GM11168 (cell line): ENCODE measurements around the gene PLXNA4.

Experiments used
- in situ Hi-C: fragments of 300-500 bp; cut with MboI; formaldehyde crosslinking; loops from one replicate; pipeline ENCODE4 v1.12.0; 2022; ENCODE audit warnings: low sequenced_read_pairs; ENCODE audit not compliant: unreplicated experiment

The PLXNA4 gene

DNA sequence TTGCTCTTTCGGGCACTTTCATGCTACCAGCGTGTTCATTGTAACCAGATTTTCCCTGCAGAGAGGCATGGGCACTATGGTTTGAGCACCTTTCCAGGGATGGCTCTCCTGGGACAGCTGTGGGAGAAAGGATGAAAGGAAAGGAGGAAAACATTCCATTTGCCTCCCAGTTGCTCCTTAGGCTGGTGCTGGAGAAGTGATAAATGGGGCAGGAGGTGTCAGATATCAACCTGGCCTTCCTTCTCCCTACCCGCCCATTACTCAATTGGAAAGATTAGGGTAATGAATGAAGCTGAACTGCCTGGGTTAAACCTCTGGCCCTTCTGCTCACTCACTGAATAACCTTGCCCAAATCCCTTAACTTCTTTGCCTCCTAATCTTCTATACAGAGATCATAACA, 228.4 kb downstream of the PLXNA4 start:
- in situ Hi-C loops: no loop called here

- in situ Hi-C loops: no loop called here
These were observed 229.1 kb downstream of the PLXNA4 start for GRCh38 chr7:132347123-132347522.

- in situ Hi-C loops: no loop called here
These were observed 230.6 kb downstream of the PLXNA4 start for GRCh38 chr7:132345543-132346129.

DNA sequence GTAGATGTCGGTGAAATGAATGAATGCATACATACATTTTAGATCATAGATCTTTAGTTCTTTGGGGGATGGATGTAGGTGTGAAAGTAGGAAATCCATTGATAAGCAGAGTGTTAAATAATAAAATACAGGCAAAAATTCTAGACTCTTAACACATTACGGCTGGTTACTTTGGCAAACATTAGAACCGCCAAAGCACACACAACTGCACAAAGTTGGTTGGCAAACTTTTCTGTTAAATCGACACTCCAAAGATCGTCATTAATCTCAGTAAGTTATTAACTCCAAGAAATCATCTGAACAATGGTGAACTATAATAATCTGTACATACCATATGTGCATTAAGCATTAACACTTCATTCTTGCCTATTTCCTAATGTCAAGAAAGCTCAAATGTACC, 231.2 kb downstream of the PLXNA4 start:
- in situ Hi-C loops: no loop called here

DNA sequence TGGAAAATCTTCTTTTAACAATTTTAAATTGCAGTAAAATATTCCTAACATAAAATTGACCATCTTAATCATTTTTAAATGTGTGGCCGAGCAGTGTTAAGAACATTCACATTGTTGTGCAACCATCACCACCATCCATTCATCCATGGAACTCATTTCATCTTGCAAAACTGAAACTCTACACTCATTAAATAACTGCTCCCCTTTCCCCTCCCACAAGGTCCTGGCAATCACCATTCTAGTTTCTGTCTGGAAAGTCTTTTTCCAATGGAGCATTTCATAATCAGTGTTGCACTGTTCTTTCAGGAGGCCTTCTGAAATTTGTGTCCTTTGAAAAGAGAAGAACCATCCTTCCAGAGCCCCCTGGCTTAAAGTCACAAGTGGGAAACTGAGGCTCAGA, 233.1 kb downstream of the PLXNA4 start:
- in situ Hi-C loops: no loop called here

DNA sequence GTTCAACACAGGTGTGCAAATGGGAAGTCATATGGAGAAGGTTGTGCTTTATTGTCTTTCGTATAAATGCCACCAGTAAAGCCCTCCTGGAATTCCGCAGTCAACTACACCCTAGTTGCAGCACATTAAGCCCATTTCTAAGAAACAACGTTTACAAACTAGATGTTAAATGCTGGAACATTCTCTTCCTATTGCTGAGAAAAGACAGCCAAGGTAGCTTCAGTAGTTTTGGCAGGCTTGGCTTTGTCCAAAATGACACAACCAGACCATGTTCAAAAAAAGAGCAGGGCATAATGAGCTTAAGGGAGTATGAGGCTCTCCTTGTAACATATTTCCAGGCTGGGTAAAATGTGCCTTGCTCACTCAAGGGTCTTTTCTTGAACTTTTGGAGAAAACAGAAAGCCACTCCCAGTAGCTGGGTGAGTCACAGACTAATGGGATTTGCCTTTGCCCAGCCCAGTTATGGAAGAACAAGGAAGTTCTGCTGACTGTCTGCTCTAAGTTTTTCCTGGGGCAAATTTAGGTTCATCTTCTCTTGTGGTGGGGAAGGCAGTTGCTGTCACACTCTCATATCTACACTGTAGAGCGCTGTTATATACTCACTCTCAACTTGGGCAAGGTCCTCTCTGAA, 238.7 kb downstream of the PLXNA4 start:
- in situ Hi-C loops: no loop called here

GRCh38 chr7:132336797-132337196, 239.5 kb downstream of the PLXNA4 start:
- in situ Hi-C loops: no loop called here

- in situ Hi-C loops: no loop called here
These were observed 243.0 kb downstream of the PLXNA4 start for GRCh38 chr7:132333301-132333700.

DNA sequence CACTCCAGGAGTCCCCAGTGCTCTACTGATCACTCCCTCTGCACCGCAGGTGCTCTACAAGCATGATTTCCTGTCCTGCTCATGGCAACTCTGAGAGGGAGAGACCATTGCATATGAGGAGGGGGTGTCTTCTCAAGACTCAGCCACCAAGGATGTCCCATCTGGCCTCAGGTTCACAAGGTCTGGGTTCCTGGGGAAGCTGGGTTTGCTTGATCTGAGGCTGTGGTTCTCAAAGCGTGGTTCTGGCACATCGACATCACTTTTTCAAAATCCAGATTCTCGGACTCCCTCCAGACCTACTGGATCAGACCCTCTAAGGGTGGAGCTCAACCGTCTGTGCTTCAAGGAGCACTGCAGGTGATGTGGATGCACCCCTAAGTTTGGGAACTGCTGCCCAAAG, 247.5 kb downstream of the PLXNA4 start:
- in situ Hi-C loops: no loop called here

DNA sequence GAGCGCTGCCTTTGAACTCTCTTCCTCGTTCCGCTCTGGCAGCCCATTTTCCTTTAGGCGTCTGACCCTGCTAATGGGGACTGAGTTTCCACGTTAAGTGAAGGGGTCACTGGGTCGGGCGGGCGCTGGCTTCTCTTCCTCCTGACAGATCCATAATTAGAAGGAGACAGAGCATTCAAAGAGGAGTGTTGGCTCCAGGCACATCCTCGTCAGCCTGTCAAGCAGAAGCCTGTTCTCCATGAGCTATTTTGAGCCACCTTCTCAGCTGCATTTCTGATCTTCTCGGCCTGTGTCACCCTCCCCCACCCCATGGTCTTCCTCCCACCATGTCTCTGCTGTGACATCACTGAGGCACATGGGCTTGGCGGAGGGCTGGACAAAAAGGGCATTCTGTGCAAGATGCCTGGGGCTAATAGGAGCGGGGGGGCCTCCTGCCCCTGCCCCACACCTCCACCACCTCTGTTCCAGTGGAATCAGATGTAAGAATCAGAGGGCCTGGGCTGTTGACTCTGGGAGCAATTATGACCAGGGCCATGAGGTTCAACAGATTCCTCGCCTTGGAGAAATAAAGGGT, 248.1 kb downstream of the PLXNA4 start:
- in situ Hi-C loops: no loop called here

DNA sequence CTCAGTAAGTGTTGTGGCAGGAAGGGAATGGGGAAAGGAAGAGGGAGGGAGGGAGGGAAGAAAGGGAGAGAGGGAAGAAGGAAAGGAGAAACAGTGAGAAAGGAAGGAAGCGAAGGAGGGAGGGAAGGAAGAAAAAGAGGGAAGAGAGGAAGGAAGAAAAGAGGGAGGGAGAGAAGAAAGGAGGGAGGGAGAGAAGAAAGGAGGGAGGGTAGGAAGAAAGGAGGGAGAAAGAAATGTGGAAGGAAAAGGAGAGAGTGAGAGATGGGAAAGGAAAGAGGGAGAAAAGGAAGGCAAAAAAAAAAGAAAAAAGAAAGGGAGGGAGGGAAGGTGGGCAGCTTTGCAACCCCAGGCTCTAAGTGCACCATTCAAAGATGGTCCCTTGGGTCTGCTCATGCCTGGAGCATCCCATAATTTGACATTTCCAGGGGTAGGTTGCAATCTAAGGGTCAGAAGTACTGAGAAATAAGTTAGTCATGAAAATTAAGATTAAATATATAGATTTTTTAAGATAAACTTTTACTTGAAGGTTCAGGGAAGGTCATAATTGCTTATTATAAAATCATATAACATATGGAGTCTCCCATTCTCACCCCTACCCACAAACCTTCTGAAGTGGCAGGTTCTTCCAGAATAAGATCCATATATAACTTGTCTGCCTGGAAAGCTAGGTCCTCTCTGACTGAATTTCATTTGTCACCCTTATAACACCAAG, 249.2 kb downstream of the PLXNA4 start:
- in situ Hi-C loops: no loop called here

GRCh38 chr7:132322970-132323369, 253.3 kb downstream of the PLXNA4 start:
- in situ Hi-C loops: no loop called here

DNA sequence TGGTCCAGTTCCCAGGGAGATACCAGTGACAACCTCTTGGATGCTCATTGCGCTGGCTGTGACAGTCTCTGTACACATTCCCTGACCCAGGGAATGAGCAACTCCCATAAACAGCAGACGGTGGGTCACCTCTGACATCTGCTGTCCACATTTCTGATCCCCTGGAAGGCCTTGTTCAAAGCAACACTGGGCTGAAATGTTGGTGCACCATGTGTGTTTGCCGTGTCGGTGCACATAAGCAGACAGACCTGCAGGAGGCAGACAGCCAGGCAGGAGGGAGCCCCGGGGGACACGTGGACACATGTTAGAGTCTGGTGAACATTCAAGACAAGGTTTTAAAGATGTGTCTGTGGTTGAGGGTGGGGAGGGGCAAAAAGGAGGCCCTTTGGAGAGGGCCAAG, 254.9 kb downstream of the PLXNA4 start:
- in situ Hi-C loops: no loop called here

DNA sequence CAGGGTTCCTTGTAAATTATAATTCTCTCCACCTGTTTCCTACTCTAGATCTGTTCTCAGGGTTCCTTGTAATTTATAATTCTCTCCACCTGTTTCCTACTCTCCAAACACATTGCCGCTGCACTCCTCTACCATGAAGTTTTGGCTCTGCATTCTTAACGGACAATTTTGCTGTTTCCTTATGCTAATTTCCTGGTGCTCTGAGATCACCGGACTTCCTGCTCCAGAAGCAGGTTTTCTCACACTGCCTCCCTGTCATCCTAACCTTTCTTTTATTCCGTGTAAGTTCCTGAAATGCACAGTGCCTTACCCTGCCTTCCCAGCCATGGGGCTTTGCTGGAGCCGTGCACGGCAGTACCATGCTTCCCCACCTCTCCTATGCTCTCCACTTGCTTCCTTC, 256.8 kb downstream of the PLXNA4 start:
- in situ Hi-C loops: no loop called here

GRCh38 chr7:132318352-132319318, 257.6 kb downstream of the PLXNA4 start:
- in situ Hi-C loops: no loop called here

GRCh38 chr7:132317701-132318351, 258.4 kb downstream of the PLXNA4 start:
- in situ Hi-C loops: no loop called here

DNA sequence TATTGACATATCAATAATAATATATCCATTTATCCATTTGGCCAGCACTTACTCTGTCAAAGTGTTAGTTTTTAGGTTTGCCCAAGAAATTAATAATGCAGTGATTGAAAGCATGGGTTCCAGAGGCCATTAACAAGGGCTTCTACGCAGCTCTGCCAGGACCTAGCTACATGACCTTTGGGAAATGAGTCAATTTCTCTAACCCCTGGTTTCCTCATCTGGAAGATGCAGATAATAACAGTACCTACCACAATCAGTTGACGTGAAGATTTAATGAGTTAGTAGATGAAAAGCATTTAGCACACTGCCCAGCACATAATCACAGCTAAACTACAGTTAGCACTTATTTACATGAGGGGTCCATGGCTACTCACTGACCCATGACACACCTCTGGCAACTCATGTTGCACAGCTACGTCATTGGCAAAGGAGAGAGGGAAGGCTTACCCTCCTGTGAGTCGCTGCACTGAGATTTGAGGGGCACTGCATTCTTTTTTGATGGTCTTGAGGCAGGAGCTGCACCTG, 263.7 kb downstream of the PLXNA4 start:
- in situ Hi-C loops: no loop called here

DNA sequence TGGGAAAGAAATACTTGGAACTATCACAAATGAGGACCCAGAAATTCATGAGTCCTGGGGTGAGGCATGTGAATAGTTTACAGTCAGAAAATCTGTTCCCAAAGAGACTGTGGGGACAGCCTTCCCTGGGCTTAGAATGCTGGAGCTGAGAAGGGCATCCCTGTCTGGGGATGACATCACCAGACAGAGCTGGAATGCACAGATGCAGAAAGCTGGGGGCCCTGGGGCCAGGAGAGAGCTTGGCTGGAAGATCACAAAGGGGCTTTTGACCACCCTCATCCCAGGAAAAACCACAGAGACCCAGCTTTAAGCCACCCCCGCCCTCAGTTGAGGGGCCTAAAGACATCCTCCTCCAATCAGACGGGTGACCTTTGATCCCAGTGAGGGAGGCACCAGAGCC, 264.5 kb downstream of the PLXNA4 start:
- in situ Hi-C loops: no loop called here

DNA sequence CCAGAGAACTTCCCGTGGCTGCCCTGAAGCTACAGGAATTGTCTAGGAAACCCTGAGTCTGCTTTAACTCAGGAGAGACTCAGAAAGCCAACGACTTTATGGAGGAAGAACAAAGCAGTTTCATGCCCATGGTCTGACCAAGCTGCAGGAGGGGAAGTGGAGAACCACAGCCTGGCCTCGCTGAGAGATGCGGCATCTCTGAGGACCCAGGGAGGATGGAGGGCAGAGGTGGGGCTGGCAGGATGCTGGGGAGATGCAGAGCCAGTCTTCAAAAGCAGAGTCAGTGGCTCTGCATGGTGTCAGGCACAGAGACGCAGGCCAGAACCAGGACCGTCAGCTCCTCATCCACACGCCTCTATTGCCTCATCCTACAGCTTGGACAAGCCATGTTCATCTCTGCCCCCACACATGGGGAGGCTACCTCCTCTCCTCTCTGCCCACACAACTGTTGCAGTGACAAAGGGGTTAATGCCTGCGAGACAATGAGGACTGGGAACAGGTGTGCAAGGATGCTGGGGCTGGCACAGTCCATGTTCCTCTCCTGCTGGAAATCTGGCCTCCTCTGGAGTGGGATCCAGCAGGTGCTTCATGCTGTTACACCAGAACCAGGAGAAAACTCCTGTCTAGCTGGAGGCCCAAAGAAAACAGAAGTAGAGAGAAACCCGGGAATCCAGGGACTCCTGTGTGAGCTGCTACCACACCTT, 267.0 kb downstream of the PLXNA4 start:
- in situ Hi-C loops: loop anchor here (10.0 kb wide), 1 partner anchor 266 kb away; the partner anchor contains the start of gene PLXNA4
